IPS-18c (cell line): ENCODE measurements around the gene ADGRL1.

Experiments
- H3K4me3 ChIP-seq: 2 replicates; pipeline ENCODE4 v1.7.0; 2013; ENCODE audit warnings: low read depth, mild to moderate bottlenecking, low read length, moderate library complexity; ENCODE audit not compliant: insufficient read depth
- H3K9me3 ChIP-seq: one replicate; pipeline ENCODE4 v1.6.1; 2013; ENCODE audit warnings: mild to moderate bottlenecking, low read length, moderate library complexity; ENCODE audit not compliant: control insufficient read depth, insufficient read depth

ADGRL1 gene

DNA sequence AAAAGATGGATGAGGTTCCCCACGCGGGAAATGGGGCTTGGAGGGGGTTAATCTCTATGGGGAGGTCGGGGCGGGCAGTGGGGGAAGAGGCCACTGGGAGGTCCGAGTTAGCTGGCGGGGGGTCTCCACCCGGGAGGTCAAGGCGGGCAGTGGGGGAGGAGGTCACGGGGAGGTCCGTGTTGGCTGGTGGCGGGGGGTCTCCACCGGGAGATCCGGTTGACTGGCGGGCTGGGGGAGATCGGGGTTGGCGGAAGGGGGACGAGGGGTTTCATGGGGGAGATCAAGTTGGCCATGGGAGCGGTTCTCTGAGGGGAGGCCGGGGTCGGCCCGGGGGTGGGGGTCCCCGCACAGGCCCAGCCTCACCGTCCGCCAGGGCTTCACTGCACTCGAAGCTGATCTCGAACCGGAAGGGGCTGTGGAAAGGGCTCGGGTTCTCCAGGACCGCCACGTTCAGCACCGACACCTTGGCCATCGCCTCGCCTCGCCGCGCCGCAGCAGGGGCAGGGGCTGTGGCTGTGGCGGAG, 69.9 kb downstream of the ADGRL1 start:
- Histone ChIP-seq H3K9me3 (no peaks in the 10 kb centered on the region), H3K4me3 (peak overlapping the region; percentile 93)

DNA sequence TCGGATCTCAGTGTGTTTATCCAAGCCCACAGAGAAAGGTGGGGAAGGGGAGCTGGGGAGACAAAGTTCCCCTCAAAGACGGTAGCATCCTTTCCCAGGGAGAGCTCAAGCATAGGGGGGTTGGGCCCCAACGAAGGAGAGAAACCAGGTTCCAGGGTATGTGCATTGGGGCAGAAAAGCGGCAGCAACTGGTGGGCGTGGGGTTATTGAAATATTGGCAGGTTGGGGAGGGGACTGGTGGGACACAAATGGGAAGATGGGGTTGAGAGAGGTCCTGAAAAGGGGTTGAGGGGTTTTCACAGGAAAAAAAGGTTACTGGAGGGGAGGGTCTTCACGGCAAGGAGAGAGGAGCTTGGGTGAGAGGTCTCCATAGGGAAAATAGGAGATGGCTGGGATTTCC, 70.6 kb downstream of the ADGRL1 start:
- peak overlapping the region; percentile 93 for H3K4me3 ChIP-seq
- H3K9me3 ChIP-seq = no peaks in the 10 kb centered on the region

DNA sequence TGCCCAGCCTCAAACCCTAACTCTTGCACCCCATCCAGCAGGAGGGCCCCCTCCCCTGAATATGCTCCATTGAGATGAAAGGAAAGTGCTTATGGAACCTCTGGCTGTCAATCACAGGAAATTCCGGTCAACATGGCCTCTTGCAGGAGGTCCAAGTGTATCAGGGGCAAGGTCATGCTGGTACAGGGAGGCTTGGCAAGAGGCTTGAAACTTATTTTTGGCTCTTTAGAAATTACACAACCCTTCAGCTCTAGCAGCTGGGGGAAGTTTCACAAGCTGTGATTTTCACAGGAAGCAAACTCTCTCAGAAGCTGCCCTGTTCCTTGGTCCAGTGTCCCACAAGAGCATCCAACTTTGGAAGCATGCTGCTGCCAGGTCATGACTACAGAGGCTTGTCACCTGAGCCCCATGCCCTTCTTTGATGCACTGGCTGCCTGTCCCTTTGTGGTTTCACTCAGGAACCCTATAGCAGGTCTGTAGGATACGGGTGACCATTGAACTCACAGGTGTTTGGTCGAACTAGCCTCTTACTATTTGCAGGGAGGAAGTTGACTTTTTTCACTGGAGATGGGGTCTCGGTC, 78.0 kb downstream of the ADGRL1 start:
- no peak overlapping the region for H3K4me3 ChIP-seq

GRCh38 chr19:14127176-14127575, 78.8 kb downstream of the ADGRL1 start:
- H3K4me3 ChIP-seq = no peak overlapping the region

More for the DNA sequence above, 78.0 kb downstream of the ADGRL1 start:
- H3K9me3 ChIP-seq = peaks cover 2% of the 10 kb centered on the region

DNA sequence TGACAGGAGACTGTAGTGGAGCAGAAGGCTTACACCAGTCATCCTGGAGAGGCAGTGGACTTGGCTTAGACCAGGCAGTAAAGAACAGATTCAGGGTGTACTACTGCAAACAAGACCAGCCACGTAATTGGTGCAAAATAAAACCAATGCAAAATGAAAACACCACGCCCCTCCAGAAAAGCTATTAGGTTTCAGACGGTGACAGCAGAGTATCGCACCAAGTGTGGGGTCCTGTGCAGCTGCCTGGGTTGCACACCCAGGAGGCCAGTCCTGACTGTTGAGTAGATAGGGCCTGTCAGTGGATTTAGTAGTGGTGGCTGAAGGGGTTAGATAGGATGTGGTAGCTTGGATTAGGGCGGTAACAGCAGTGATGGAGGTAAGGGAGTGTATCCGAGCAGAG, 83.0 kb downstream of the ADGRL1 start:
- no peak overlapping the region for H3K4me3 ChIP-seq

More at GRCh38 chr19:14127176-14127575, 78.8 kb downstream of the ADGRL1 start:
- H3K9me3 ChIP-seq = peaks cover 2% of the 10 kb centered on the region

GRCh38 chr19:14120497-14120780, 85.5 kb downstream of the ADGRL1 start:
- Histone ChIP-seq H3K4me3 (no peak overlapping the region), H3K9me3 (no peaks in the 10 kb centered on the region)

More for the DNA sequence above, 83.0 kb downstream of the ADGRL1 start:
- H3K9me3 ChIP-seq = no peaks in the 10 kb centered on the region

DNA sequence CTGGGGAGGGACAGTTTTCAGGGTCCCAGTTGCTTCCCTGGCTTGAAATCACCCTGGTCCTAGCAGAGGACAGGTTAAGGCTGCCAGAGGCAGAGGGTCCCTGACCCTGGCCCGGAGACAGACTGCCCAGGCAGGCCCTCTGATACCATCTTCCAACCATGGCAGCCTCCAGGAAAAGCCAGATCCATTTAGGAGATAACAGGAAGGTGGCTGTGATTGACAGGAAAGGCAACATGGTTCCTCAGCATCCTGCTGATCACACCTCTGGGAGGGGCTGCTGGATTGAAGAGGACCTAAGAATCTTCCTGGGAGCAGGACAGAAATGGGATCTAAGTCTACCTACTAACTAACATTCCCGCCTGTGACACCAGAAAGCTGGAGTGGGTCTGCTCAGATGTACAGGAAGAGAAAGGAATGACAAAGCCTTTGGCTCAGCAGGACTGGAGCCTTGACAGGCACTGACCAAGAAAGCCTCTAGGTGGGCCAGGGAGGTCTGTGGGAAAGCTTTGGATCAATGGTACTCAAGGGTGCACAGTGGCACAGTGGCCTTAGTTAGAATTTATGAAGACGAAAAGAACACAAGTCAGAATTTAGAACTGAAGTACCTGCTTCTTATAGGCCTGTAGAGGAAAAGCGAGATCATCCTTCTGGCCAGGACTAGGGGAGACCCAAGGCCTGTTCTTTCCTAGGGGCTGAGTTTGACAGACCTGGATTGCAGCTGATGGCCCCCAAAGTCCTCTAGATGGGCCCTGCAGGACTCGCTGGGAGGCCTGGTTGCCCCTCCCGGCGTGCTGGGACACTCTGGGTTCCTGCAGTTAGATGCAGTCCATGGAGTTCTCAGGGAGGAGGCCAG, 86.1 kb downstream of the ADGRL1 start:
- Histone ChIP-seq H3K9me3 (no peaks in the 10 kb centered on the region), H3K4me3 (no peak overlapping the region)

GRCh38 chr19:14119146-14119545, 86.8 kb downstream of the ADGRL1 start:
- Histone ChIP-seq H3K4me3 (no peak overlapping the region), H3K9me3 (no peaks in the 10 kb centered on the region)

- peak overlapping the region; percentile 56 for H3K4me3 ChIP-seq
- H3K9me3 ChIP-seq = no peaks in the 10 kb centered on the region
Measured at GRCh38 chr19:14118165-14119051, 87.6 kb downstream of the ADGRL1 start.

- Histone ChIP-seq H3K9me3 (no peaks in the 10 kb centered on the region), H3K4me3 (peak within 1 kb of the TSS; percentile 57)
Measured at GRCh38 chr19:14117668-14118164, 88.3 kb downstream of the ADGRL1 start, which contains the start of gene PRKACA. Gene PRKACA (minus strand): TSS chr19:14117762. CDS start chr19:14117547, 215 bp downstream.

DNA sequence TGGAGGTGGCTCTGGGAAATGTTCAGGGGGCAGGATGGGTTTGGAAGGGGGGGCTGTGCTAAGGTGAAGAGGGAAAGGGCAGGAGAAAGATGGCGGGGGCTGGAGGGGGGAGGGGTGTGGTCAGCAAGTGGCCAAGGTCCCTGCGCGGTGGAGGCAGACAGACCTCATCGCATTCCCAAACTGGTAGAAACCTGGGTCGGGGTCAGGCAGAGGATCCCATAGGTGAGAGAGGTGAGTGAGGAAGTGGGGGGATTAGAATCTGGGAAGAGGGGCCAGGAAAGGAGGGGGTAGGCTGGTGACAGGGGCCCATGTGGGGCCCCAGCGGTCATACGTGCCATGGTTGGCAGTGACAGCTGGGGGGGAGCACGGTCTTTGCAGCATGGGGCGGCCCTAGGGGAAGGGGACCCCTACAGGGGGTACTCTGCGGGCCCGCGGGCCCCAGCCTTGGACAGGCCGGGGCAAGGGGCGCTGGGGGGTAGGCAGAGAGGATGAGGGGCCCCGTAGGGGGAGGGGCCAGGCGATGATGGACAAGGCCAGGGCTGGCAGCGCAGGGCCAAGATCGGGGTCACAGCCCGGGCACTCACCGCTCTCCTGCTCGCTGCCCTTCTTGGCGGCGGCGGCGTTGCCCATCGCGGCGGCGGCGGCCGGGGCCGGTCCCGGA, 88.9 kb downstream of the ADGRL1 start:
- no peaks in the 10 kb centered on the region for H3K9me3 ChIP-seq
- H3K4me3 ChIP-seq = peak overlapping the region; percentile 57

DNA sequence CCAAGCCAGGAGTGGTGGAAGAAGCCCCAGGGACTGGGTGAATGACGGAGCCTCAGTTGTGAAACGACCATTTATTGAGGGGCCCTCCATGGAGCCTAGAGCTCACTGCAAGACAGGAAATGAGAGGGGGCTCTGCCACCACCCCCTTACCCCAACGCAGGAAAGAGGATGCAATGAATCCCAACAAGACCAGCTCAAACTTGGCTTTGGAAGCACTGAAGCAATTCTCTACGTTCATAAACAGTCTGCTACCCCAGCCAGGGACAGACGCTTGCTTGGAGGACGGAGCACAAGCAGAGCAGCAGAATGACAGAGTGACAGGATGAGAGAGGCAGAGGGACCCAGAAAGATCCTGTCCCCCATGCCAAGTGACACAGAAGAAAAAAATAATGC, 89.4 kb downstream of the ADGRL1 start:
- no peaks in the 10 kb centered on the region for H3K9me3 ChIP-seq
- H3K4me3 ChIP-seq = peak overlapping the region; percentile 57

GRCh38 chr19:14115756-14116155, 90.2 kb downstream of the ADGRL1 start:
- no peak overlapping the region for H3K4me3 ChIP-seq

GRCh38 chr19:14114854-14115253, 91.1 kb downstream of the ADGRL1 start:
- H3K4me3 ChIP-seq = no peak overlapping the region
- H3K9me3 ChIP-seq = no peaks in the 10 kb centered on the region

More at GRCh38 chr19:14115756-14116155, 90.2 kb downstream of the ADGRL1 start:
- no peaks in the 10 kb centered on the region for H3K9me3 ChIP-seq

DNA sequence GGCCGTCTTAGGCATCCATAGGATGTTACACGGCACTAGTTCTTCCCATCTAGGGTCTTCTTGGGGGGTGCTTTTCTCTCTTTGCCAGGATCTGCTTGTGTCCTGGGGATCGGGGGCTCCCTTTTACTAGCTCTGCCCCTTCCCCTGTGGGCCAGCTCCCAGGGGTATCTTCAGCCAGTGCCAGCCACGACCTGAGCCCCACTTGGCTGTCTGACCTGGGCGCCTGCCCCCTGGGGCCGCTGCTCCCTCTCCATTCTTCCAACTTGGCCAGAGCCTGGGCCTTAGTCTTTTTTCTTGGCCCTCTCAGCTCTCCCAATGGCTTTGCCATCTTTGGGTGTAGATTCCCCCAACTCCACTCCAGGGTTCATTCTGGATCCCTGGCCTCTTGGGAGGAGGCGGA, 91.5 kb downstream of the ADGRL1 start:
- no peaks in the 10 kb centered on the region for H3K9me3 ChIP-seq
- H3K4me3 ChIP-seq = no peak overlapping the region

DNA sequence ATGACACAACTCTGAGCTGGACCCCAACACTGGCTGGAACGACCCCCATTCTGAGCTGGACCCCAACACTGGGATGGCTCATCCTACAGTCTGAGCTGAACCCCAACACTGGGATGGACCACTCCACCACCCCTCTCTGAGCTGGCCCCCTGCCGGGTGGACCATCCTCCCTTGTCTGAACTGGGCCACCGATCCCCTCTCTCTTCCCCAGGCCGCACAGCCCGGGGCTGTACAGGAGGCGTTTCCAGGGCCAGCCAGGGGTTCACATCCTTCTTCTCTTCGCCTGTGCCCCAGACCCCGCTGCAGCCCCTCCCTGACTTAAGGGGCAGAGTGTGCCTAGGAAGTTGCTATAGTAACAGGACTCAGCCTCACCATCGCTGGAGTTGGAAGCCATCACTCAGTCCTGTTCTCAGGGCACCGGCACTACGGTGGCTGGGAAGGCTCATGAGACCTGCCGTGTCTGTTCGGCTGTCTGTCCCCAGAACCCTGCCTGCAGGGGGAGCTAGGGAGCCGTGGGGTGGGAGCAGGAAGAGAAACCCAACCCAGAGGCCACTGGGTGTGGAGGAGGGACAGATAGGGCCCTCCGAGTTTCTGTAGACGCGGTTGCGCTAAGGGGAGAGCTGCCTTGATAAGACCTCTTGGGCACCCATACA, 92.1 kb downstream of the ADGRL1 start:
- H3K4me3 ChIP-seq = no peak overlapping the region
- H3K9me3 ChIP-seq = no peaks in the 10 kb centered on the region
